OCI-LY1 (cell line): ENCODE measurements around the gene FAM229B.

Source experiments
- H2AFZ ChIP-seq: fragments of 200-600 bp; sonication (generic), shearing (Covaris generic); 2 replicates; pipeline ENCODE4 v1.6.0; 2014; ENCODE audit warnings: antibody characterized with exemption, mild to moderate bottlenecking, low read length
- H3F3A ChIP-seq: fragments of 200-600 bp; sonication (generic), shearing (Covaris generic); 2 replicates; pipeline ENCODE4 v1.6.0; 2014; ENCODE audit warnings: mild to moderate bottlenecking, antibody characterized with exemption, low read length, moderate library complexity; ENCODE audit not compliant: insufficient read depth
- H3K27ac ChIP-seq: fragments of 200-600 bp; sonication (generic); 2 replicates; pipeline ENCODE4 v1.5.1; 2014; ENCODE audit warnings: low read length, mixed run types, mild to moderate bottlenecking, low read depth; ENCODE audit not compliant: poor library complexity, severe bottlenecking
- H3K27me3 ChIP-seq: fragments of 200-600 bp; sonication (generic); 2 replicates; pipeline ENCODE4 v1.6.0; 2014; ENCODE audit warnings: antibody characterized with exemption, mild to moderate bottlenecking, low read length, moderate library complexity; ENCODE audit not compliant: insufficient read depth
- H3K36me3 ChIP-seq: fragments of 200-600 bp; sonication (generic); 2 replicates; pipeline ENCODE4 v1.6.1; 2014; ENCODE audit warnings: mild to moderate bottlenecking, antibody characterized with exemption, low read length, moderate library complexity, mixed read lengths; ENCODE audit not compliant: insufficient read depth
- H3K4me1 ChIP-seq: fragments of 200-600 bp; sonication (generic); 2 replicates; pipeline ENCODE4 v1.5.1; 2014; ENCODE audit warnings: mild to moderate bottlenecking, low read length, moderate library complexity; ENCODE audit not compliant: insufficient read depth, severe bottlenecking
- H3K4me2 ChIP-seq: fragments of 200-600 bp; sonication (generic), shearing (Covaris generic); 2 replicates; pipeline ENCODE4 v1.6.1; 2014; ENCODE audit warnings: low read length
- H3K4me3 ChIP-seq: fragments of 200-600 bp; sonication (generic); 2 replicates; pipeline ENCODE4 v1.5.1; 2014; ENCODE audit warnings: low read length, low read depth, mild to moderate bottlenecking, mixed read lengths; ENCODE audit not compliant: poor library complexity, severe bottlenecking
- H3K79me2 ChIP-seq: fragments of 200-600 bp; shearing (Covaris generic); 2 replicates; pipeline ENCODE4 v1.6.1; 2016; ENCODE audit warnings: mixed run types, low read length, mixed read lengths; ENCODE audit not compliant: insufficient read depth
- H3K9ac ChIP-seq: fragments of 200-600 bp; sonication (generic), shearing (Covaris generic); 2 replicates; pipeline ENCODE4 v1.6.1; 2014; ENCODE audit warnings: mild to moderate bottlenecking, low read length, mixed read lengths
- H3K9me2 ChIP-seq: fragments of 200-600 bp; sonication (generic), shearing (Covaris generic); 2 replicates; pipeline ENCODE4 v1.6.1; 2014; ENCODE audit warnings: low read depth, mild to moderate bottlenecking, low read length, mixed read lengths
- H3K9me3 ChIP-seq: fragments of 200-600 bp; shearing (Covaris generic); 2 replicates; pipeline ENCODE4 v1.6.1; 2014; ENCODE audit warnings: low read length, mixed read lengths
- H4K20me1 ChIP-seq: fragments of 200-600 bp; sonication (generic), shearing (Covaris generic); 2 replicates; pipeline ENCODE4 v1.6.0; 2016; ENCODE audit warnings: mild to moderate bottlenecking, low read length; ENCODE audit not compliant: insufficient read depth
- EZH2 ChIP-seq: fragments of 200-600 bp; sonication (generic), shearing (Covaris generic); IDR thresholded peaks from 2 replicates; pipeline ENCODE4 v1.8.0; 2017; ENCODE audit warnings: borderline replicate concordance, mixed run types, mild to moderate bottlenecking, antibody characterized with exemption, low read length, moderate library complexity, mixed read lengths
- TF ChIP-seq, protein P1 (sequence below): fragments of 200-600 bp; sonication (generic), shearing (Covaris generic); IDR thresholded peaks from 2 replicates; pipeline ENCODE4 v1.5.1; 2017; ENCODE audit warnings: mild to moderate bottlenecking, antibody characterized with exemption, low read length, moderate library complexity, mixed read lengths

Gene FAM229B

DNA sequence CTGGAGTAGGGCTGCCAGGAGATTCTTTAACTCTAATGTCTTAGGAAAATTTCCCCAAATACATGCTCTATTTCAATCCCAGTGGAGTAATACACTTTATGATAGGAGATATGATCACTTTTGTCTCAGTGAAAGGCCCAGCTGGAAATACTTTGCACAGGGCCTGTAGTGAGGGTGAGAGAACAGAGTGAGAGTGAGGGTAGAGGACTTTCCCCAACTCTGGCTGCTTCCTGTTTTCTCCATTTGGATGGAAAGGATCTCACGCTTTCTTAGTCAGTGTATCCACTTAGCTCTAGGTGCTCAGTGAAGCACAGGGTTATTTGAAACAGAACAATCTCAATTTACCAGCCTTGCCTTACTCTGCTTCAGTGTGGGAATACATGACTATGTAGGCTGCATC lies 36.6 kb downstream of the FAM229B start:
- Histone ChIP-seq H3K9me2 (no peaks in the 10 kb centered on the region), H4K20me1 (no peaks in the 10 kb centered on the region), H3F3A (no peaks in the 10 kb centered on the region), H3K36me3 (no peaks in the 10 kb centered on the region), H3K9me3 (no peaks in the 10 kb centered on the region), H3K9ac (no peak overlapping the region), H3K79me2 (no peaks in the 10 kb centered on the region), H2AFZ (no peak overlapping the region), H3K4me3 (no peak overlapping the region), H3K4me2 (no peak overlapping the region), H3K27me3 (no peaks in the 10 kb centered on the region), H3K4me1 (no peaks in the 10 kb centered on the region), H3K27ac (no peak overlapping the region)
- no peak for TF ChIP-seq EZH2
- TF ChIP-seq, protein P1, sequence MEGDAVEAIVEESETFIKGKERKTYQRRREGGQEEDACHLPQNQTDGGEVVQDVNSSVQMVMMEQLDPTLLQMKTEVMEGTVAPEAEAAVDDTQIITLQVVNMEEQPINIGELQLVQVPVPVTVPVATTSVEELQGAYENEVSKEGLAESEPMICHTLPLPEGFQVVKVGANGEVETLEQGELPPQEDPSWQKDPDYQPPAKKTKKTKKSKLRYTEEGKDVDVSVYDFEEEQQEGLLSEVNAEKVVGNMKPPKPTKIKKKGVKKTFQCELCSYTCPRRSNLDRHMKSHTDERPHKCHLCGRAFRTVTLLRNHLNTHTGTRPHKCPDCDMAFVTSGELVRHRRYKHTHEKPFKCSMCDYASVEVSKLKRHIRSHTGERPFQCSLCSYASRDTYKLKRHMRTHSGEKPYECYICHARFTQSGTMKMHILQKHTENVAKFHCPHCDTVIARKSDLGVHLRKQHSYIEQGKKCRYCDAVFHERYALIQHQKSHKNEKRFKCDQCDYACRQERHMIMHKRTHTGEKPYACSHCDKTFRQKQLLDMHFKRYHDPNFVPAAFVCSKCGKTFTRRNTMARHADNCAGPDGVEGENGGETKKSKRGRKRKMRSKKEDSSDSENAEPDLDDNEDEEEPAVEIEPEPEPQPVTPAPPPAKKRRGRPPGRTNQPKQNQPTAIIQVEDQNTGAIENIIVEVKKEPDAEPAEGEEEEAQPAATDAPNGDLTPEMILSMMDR = no peak

DNA sequence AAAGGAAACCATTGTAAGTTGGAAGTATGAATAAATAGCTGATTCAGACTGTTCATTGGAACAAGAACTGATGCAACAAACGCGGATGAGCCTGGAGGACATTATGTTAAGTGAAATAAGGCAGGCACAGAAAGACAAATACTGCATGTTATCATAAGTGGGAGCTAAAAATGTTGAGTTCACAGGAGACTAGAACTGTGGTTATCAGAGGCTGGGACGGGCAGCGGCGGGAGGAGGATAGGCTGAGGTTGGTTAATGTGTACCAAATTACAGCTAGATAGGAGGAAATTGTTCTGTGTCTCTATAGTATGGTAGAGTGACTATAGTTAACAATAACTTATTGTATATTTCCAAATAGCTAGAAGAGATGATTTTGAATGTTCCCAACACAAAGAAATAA lies 40.8 kb downstream of the FAM229B start:
- H3K79me2 ChIP-seq = no peaks in the 10 kb centered on the region
- no peaks in the 10 kb centered on the region for H4K20me1 ChIP-seq
- H3K9me3 ChIP-seq = no peaks in the 10 kb centered on the region
- no peaks in the 10 kb centered on the region for H3K9me2 ChIP-seq
- no peaks in the 10 kb centered on the region for H3K4me1 ChIP-seq
- no peaks in the 10 kb centered on the region for H3K36me3 ChIP-seq
- no peaks in the 10 kb centered on the region for H3K27me3 ChIP-seq
- no peak for TF ChIP-seq EZH2
- TF ChIP-seq, protein P1 = no peak
- no peak overlapping the region for H3K4me2 ChIP-seq
- no peaks in the 10 kb centered on the region for H3F3A ChIP-seq
- no peak overlapping the region for H3K27ac ChIP-seq
- H3K4me3 ChIP-seq = no peak overlapping the region
- H3K9ac ChIP-seq = no peak overlapping the region
- H2AFZ ChIP-seq = no peak overlapping the region

DNA sequence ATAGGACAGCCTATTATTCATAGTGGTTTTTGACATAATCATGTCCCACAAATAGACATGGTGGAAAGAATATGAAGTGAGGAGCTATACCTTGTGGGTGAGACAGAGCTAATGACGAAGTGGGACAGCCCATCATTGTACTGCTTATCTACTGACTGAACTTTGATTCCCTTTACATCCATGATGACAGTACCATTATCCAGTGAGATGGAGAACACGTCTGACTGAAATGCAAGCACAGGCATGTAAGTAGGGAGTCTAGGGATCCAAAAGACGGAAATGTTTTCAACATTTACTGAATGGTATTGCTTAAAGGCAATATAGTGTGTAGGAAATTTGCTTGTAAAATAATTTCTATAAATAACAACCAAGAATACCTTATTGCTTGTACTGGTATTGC lies 43.5 kb downstream of the FAM229B start:
- H3K9ac ChIP-seq = no peak overlapping the region
- no peaks in the 10 kb centered on the region for H3K36me3 ChIP-seq
- H3K4me2 ChIP-seq = no peak overlapping the region
- H2AFZ ChIP-seq = no peak overlapping the region
- no peak overlapping the region for H3K4me3 ChIP-seq
- no peaks in the 10 kb centered on the region for H3K4me1 ChIP-seq
- no peaks in the 10 kb centered on the region for H3K27me3 ChIP-seq
- TF ChIP-seq, protein P1 = no peak
- TF ChIP-seq EZH2 = no peak
- no peaks in the 10 kb centered on the region for H4K20me1 ChIP-seq
- H3K9me3 ChIP-seq = no peaks in the 10 kb centered on the region
- no peaks in the 10 kb centered on the region for H3F3A ChIP-seq
- H3K79me2 ChIP-seq = no peaks in the 10 kb centered on the region
- H3K27ac ChIP-seq = no peak overlapping the region
- no peaks in the 10 kb centered on the region for H3K9me2 ChIP-seq
